ENCODE measurements around the gene JMJD8.

- TF ChIP-seq POLR2AphosphoS5 (IDR thresholded peaks at IDR 0.05) (no peak), CTCF (IDR thresholded peaks at IDR 0.05) (no peak)
These were observed 24.5 kb downstream of the JMJD8 start for GRCh38 chr16:659618-660017.

Measured in transverse colon (tissue), 4 donors.